GM12878 (cell line): ENCODE results near the gene PDLIM5. TPM values are rescaled to one million over a fixed set of nuclear protein-coding genes. Genes with fewer than 3 reads are reported as not detected.

ENCODE experiments used
- ATAC-seq: fragments of 200-7000 bp; cut with Tn5 transposase; 3 replicates; pipeline ENCODE4 v1.9.1; 2020; ENCODE audit warnings: mild to moderate bottlenecking, moderate library complexity
- BruUV-seq: library from RNA; stranded (reverse); fragments of 400-500 nt; replicated peaks from 2 replicates; lab custom pipeline; 2021; lab: Mats Ljungman, UMichigan
- CTCF ChIA-PET: fragments of 300-600 bp; sonication (Branson Sonifier 250); formaldehyde crosslinking; extraction: SDS; loops from one replicate; lab custom pipeline; 2021; ENCODE audit warnings: inconsistent platforms; lab: Yijun Ruan, JAX
- POLR2A ChIA-PET: fragments of 350-600 bp; formaldehyde crosslinking; extraction: SDS; loops from one replicate; lab custom pipeline; 2021; ENCODE audit warnings: inconsistent platforms; lab: Charles Lee
- RAD21 ChIA-PET: fragments of 300-600 bp; sonication (Branson Sonifier 250); formaldehyde crosslinking; loops from one replicate; lab custom pipeline; 2023; ENCODE audit warnings: antibody characterized with exemption; ENCODE audit not compliant: unreplicated experiment; lab: Charles Lee
- SMC1A ChIA-PET: fragments of 300-600 bp; sonication (Branson Sonifier 250); formaldehyde crosslinking; loops from one replicate; lab custom pipeline; 2023; ENCODE audit not compliant: unreplicated experiment, uncharacterized antibody; lab: Charles Lee
- DNase-seq: peaks from one replicate; pipeline ENCODE4 v3.0.0-alpha.2; 2011; ENCODE audit warnings: low read depth, low spot score
- FAIRE-seq: peaks from 3 replicates; lab custom pipeline; 2011; peaks lifted over from hg19 to GRCh38; lab: Jason Lieb, UNC
- H2AFZ ChIP-seq: 2 replicates; pipeline ENCODE4 v1.6.0; 2011; ENCODE audit warnings: low read depth, low read length, control low read depth; ENCODE audit not compliant: control insufficient read depth
- H3K27ac ChIP-seq: 2 replicates; pipeline ENCODE4 v1.5.1; 2011; ENCODE audit warnings: control low read depth; ENCODE audit not compliant: control insufficient read depth, insufficient read depth
- H3K27me3 ChIP-seq, 2 experiments: replicated peaks in 1 of 2; 2 replicates each; pipeline versions ENCODE4 v1.6.0 to v1.6.1; 2011; ENCODE audit warnings: low read length in 1 of 2; ENCODE audit not compliant: control insufficient read depth in 2 of 2, insufficient read depth in 2 of 2
- H3K36me3 ChIP-seq, 2 experiments: 2 replicates each; pipeline ENCODE4 v1.5.1; 2011; ENCODE audit warnings: low read length in 1 of 2; ENCODE audit not compliant: control insufficient read depth in 2 of 2, insufficient read depth in 2 of 2
- H3K4me1 ChIP-seq: 2 replicates; pipeline ENCODE4 v1.6.1; 2011; ENCODE audit warnings: mild to moderate bottlenecking, low read length, moderate library complexity, mixed read lengths; ENCODE audit not compliant: control insufficient read depth, insufficient read depth
- H3K4me2 ChIP-seq: 2 replicates; pipeline ENCODE4 v1.6.0; 2011; ENCODE audit warnings: control low read depth; ENCODE audit not compliant: control insufficient read depth, insufficient read depth
- H3K4me3 ChIP-seq: fragments of 200-600 bp; sonication (generic); 2 replicates; pipeline ENCODE4 v1.5.1; 2016
- H3K79me2 ChIP-seq: 2 replicates; pipeline ENCODE4 v1.6.0; 2011; ENCODE audit warnings: low read length; ENCODE audit not compliant: control insufficient read depth, insufficient read depth
- H3K9ac ChIP-seq: 2 replicates; pipeline ENCODE4 v1.8.0; 2011; ENCODE audit warnings: low read length, control low read depth, mixed read lengths; ENCODE audit not compliant: control insufficient read depth, insufficient read depth
- H3K9me3 ChIP-seq: replicated peaks from 3 replicates; pipeline ENCODE4 v1.5.1; 2011; ENCODE audit warnings: mild to moderate bottlenecking, low read length; ENCODE audit not compliant: control insufficient read depth, insufficient read depth
- H4K20me1 ChIP-seq: 2 replicates; pipeline ENCODE4 v1.6.0; 2011; ENCODE audit not compliant: control insufficient read depth, insufficient read depth
- BCL11A ChIP-seq: IDR thresholded peaks from 2 replicates; pipeline ENCODE4 v1.6.1; 2011; ENCODE audit warnings: low read depth, low read length
- BRCA1 ChIP-seq: IDR thresholded peaks from 2 replicates; pipeline ENCODE4 v1.6.1; 2011; ENCODE audit warnings: low read depth, low read length, improper control_type of control experiment
- CBX5 ChIP-seq: sonication (generic); IDR thresholded peaks from 2 replicates; pipeline ENCODE4 v1.6.1; 2016; ENCODE audit warnings: low read depth, moderate library complexity, mild to moderate bottlenecking, inconsistent platforms
- CEBPZ ChIP-seq: fragments of 150-350 bp; IDR thresholded peaks from 2 replicates; pipeline ENCODE4 v1.6.1; 2016; ENCODE audit warnings: low read depth, low read length
- DPF2 ChIP-seq: fragments of 450-650 bp; IDR thresholded peaks from 2 replicates; pipeline ENCODE4 v1.6.1; 2017; ENCODE audit warnings: mild to moderate bottlenecking
- E2F8 ChIP-seq: fragments of 450-650 bp; IDR thresholded peaks from 2 replicates; pipeline ENCODE4 v1.6.1; 2018; ENCODE audit warnings: mild to moderate bottlenecking, low read depth, moderate library complexity; ENCODE audit not compliant: partially characterized antibody
- E4F1 ChIP-seq: fragments of 450-650 bp; IDR thresholded peaks from 2 replicates; pipeline ENCODE4 v1.6.1; 2018; ENCODE audit warnings: borderline replicate concordance, mild to moderate bottlenecking; ENCODE audit not compliant: partially characterized antibody
- EED ChIP-seq: sonication (generic); IDR thresholded peaks from 2 replicates; pipeline ENCODE4 v1.6.1; 2016; ENCODE audit warnings: antibody characterized with exemption, low read depth
- EGR1 ChIP-seq, 2 experiments: IDR thresholded peaks; 1 replicate in 1 of 2; 2 replicates in 1 of 2; pipeline ENCODE4 v1.6.1; 2011 to 2012; ENCODE audit warnings: low read depth in 2 of 2, low read length in 2 of 2, borderline replicate concordance in 1 of 2, mild to moderate bottlenecking in 1 of 2, moderate library complexity in 1 of 2
- ETV6 ChIP-seq, 2 experiments: fragments of 450-650 bp in 1 of 2; IDR thresholded peaks in 1 of 2; conservative IDR thresholded peaks in 1 of 2; 2 replicates each; pipeline ENCODE4 v1.6.1; 2014; ENCODE audit warnings: antibody characterized with exemption in 1 of 2, borderline replicate concordance in 1 of 2, low read depth in 1 of 2, mild to moderate bottlenecking in 1 of 2, moderate library complexity in 1 of 2
- FOXM1 ChIP-seq: IDR thresholded peaks from 2 replicates; pipeline ENCODE4 v1.6.1; 2012; ENCODE audit warnings: low read depth, mild to moderate bottlenecking, inconsistent platforms, low read length, moderate library complexity
- ZNF274 ChIP-seq: IDR thresholded peaks from one replicate; pipeline ENCODE4 v1.8.0; 2011; ENCODE audit not compliant: insufficient read length, insufficient read depth
- ZZZ3 ChIP-seq: IDR thresholded peaks from 2 replicates; pipeline ENCODE4 v1.6.1; 2011; ENCODE audit warnings: low read depth; ENCODE audit not compliant: control insufficient read depth, insufficient read length
- WGBS: methylation state at CpG from one replicate; pipeline ENCODE4 v1.1.6; 2016; ENCODE audit warnings: low lambda C conversion rate; ENCODE audit not compliant: insufficient replicate concordance, insufficient coverage; ENCODE audit errors: missing lambda C conversion rate; 5-methylcytosine and 5-hydroxymethylcytosine counted together
- in situ Hi-C: fragments of 300-500 bp; cut with MboI; formaldehyde crosslinking; loops from 9 replicates; pipeline ENCODE4 v1.14.3; 2018; ENCODE audit warnings: mixed read lengths
- intact Hi-C: fragments of 100-400 bp; cut with micrococcal nuclease; formaldehyde crosslinking; loops from one replicate; pipeline ENCODE4 v1.14.2; 2022; ENCODE audit not compliant: unreplicated experiment
- polyA plus RNA-seq, 11 experiments: library from polyadenylated mRNA; depleted of rRNA in 4 of 11; unstranded in 6 of 11; stranded (reverse) in 5 of 11; fragments of >200 nt; fragmentation: Nextera tagmentation in 4 of 11; fragmentation: Illumina TruSeq in 1 of 11; extraction: Ambion mirVana in 4 of 11; extraction: Trizol in 1 of 11; gene quantifications; 1 replicate in 1 of 11; 2 replicates in 10 of 11; pipeline versions ENCODE4 v1.2.1 to v1.2.3, GENCODE V29; 2011 to 2016; ENCODE audit warnings: inconsistent platforms in 2 of 11, missing spikeins in 2 of 11, low read depth in 1 of 11
- total RNA-seq, 4 experiments: library from RNA; depleted of rRNA in 3 of 4; stranded (reverse); fragments of >200 nt in 3 of 4; fragmentation: Illumina TruSeq in 1 of 4; extraction: Trizol in 1 of 4; gene quantifications; 2 replicates each; pipeline versions ENCODE4 v1.2.1 to v1.2.3, GENCODE V29; 2013 to 2021
- TF ChIP-seq, protein P1 (sequence below): IDR thresholded peaks from 2 replicates; pipeline ENCODE4 v1.6.1; 2012; ENCODE audit warnings: low read depth, low read length, improper control_type of control experiment

Gene PDLIM5
- total and polyA plus RNA-seq, 10 of the 15 experiments (the other 5 are each of a cell fraction or from before 2014, with no cell fraction given) = 10.0 to 52.9 (median 20.7) TPM

DNA sequence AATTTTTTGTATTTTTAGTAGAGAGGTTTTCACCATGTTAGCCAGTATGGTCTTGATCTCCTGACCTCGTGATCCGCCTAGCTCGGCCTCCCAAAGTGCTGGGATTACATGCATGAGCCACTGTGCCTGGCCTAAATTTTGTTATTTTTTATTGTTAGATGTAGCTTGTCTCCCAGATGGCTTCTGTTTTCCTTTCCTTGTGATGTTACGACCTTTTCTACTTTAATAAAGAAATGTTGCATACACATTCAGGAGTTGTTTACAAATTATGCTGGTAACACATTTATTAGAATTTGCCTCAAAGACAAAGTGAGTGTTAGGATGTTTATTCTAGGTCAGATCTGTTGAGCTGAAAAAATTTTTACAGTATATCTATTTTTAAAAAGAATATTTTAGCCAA lies 18.4 kb downstream of the PDLIM5 start:
- no peak overlapping the region for H2AFZ ChIP-seq
- H3K79me2 ChIP-seq = peaks cover 2% of the 10 kb centered on the region; the same call in 1 of the 2 replicates
- H4K20me1 ChIP-seq = no peaks in the 10 kb centered on the region
- FAIRE-seq = no peak
- no peak overlapping the region for H3K4me3 ChIP-seq
- H3K4me2 ChIP-seq = no peak overlapping the region
- SMC1A ChIA-PET = no interaction called here
- H3K9me3 ChIP-seq = peaks cover 3% of the 10 kb centered on the region; the same call in 2 of the 3 replicates
- POLR2A ChIA-PET = no interaction called here
- BruUV-seq = no TSS peak
- H3K4me1 ChIP-seq = no peaks in the 10 kb centered on the region
- RAD21 ChIA-PET = no interaction called here
- ATAC-seq = no peak
- H3K36me3 ChIP-seq = no peaks in the 10 kb centered on the region
- WGBS = 100% methylated on average over 4 of the region's 4 CpGs
- H3K27ac ChIP-seq = no peak overlapping the region
- TF ChIP-seq CEBPZ (no peak), EGR1 (IDR thresholded peaks at IDR 0.05; ENCODE audit: borderline replicate concordance in 1 of 2, low read depth in 2 of 2, low read length in 2 of 2) (no peak), ETV6 (conservative IDR thresholded peaks at IDR 0.05 in 1 of 2, IDR thresholded peaks at IDR 0.05 in 1 of 2; ENCODE audit: borderline replicate concordance in 1 of 2, low read depth in 1 of 2) (no peak), BRCA1 (no peak), ZNF274 (no peak), EED (no peak), CBX5 (no peak), E4F1 (no peak), FOXM1 (no peak), BCL11A (no peak), E2F8 (no peak), ZZZ3 (no peak), DPF2 (no peak)
- TF ChIP-seq, protein P1, sequence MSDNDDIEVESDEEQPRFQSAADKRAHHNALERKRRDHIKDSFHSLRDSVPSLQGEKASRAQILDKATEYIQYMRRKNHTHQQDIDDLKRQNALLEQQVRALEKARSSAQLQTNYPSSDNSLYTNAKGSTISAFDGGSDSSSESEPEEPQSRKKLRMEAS = no peak
- in situ Hi-C loops (no loop called here), intact Hi-C loops (no loop called here)
- no peaks in the 10 kb centered on the region for H3K27me3 ChIP-seq
- CTCF ChIA-PET = interaction anchor here (1.5 to 1.8 kb wide), 3 partner anchors 49 to 83 kb away, joined by 3 to 7 read pairs (median 6); no protein-coding TSS in a partner anchor
- H3K9ac ChIP-seq = no peak overlapping the region
- DNase-seq = no peak
